Raji (cell line): ENCODE results near the gene MET.

Experiments
- POLR2A ChIP-seq: IDR thresholded peaks from 2 replicates; pipeline ENCODE4 v1.6.1; 2011; ENCODE audit warnings: low read depth, low read length, control low read depth; ENCODE audit not compliant: insufficient read depth

The MET gene

GRCh38 chr7:116802746-116803152 is 130.8 kb downstream of the MET start:
- no peak for TF ChIP-seq POLR2A

- no peak for TF ChIP-seq POLR2A
Observed at GRCh38 chr7:116804471-116804870, 132.5 kb downstream of the MET start.

DNA sequence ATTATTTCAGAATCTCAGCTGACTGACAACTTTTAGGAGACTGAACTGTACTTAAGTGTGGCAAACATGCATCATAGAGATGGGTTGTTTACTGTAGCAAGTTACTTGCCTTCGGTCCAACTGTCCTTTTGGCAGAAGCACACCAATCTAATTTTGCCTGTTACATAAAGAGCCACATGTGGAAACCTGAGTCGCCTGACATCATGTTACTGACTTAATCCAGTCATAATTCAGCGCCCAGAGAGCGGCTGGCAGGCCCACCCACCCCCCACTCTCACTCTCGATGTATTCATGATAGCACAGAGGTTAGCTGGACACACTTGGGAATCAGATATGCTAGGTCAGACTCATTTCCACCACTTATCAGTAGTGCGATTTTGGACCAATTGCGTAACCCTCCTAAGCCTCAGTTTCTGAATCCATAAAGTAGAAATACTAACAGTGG is 133.1 kb downstream of the MET start:
- TF ChIP-seq POLR2A, result no peak

DNA sequence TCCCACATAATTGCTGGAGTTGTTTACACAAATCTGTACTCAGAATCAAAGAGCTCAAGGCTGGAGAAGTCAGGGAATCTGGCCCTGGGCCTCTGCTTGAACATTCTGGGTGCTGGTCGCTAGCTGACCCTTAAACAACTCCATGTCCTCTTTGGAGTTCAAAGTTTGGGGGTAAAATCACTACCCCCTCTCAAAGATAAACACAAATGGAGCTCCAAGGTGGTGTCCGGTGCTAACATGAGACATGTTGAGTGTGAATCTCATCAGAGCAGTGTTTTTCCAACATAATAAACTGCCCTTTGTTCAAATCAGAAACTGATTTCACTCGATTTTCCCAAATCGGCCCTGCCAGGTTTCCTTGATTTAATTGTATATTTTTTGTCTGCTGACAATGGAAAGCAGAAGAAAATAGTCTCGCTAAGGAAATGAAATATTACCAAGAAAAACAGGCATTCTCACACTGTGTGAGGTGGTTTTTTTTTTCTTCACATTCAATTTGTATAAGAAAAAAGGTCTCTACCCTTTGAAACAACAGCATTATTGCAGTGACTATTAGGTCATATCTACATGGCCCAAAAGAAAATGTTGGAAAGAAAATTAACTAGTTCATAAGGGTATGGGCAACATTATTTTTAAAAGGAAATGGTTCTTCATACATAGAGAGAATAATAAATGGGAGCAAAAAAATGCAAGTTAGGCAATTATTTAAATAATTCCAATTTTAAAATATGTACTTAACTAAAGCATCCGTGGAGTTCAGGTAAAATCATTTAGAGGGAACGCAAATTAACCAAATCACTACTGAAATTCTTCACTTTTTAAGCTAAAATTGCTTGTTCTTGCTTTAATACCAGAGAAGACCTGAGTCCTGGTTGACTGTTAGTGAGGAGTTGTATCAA is 134.3 kb downstream of the MET start:
- no peak for TF ChIP-seq POLR2A

DNA sequence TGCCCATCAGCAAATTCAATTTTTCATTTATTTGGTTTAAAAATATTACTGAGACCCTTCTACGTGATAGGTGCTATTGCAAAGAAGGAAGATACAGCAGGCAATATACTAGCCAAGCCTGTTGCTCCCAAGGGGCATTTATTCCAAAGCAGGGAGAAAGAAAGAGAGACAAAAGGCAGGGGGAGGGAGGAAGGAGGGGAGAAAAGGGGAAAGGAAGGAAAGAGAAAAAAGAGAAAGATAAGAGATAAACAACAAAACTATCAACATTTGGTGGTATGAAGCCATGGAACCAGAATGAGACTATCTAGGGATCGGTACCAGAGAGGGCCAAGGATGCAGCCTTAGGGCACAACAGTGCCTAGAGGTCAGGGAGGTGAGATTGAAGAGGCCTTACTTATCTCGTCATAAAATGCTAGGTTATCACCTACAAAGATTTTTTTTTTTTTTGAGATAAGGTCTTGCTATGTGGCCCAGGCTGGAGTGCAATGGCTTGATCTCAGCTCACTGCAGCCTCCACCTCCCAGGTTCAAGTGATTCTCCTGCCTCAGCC is 135.1 kb downstream of the MET start:
- TF ChIP-seq POLR2A, result no peak

- no peak for TF ChIP-seq POLR2A
Observed at GRCh38 chr7:116809636-116810266, 137.8 kb downstream of the MET start.

DNA sequence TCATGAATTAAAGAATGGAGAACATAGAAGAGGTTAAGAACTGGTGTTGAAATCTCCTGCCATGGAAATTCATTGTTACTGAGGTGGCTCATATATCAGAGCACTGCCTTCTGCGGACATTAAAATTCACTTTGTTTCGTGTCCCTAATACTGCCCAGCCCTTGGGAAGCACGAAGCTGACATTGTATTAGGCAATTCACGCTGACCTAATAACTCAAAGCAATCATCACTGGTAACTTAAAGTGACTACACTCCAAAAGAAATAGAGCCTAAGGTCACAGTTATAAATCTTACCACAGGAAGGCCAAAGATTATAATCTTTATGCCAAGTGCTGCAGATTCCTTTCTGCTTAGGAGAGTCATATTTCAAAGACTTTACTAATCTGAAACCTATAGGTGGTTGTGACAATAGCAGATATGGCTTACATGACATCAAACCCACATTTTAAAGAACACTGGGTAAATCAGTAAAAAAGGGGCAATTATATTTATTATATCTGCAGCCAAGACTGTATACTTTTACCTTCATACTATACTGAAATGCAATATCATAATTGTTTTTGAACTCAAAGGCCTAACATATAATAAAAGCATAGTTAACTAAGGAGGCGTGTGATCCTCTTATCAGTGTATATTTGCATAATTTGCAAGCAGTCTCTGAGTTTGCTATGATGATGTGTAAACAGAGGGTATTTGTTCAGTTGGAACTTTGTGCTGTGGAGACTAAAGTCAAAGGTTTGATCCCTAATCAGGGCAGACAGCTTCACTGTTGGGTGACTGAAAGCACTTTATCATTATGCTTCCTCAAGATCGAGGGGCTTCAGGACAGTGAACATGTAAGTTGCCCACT is 138.5 kb downstream of the MET start:
- no peak for TF ChIP-seq POLR2A

DNA sequence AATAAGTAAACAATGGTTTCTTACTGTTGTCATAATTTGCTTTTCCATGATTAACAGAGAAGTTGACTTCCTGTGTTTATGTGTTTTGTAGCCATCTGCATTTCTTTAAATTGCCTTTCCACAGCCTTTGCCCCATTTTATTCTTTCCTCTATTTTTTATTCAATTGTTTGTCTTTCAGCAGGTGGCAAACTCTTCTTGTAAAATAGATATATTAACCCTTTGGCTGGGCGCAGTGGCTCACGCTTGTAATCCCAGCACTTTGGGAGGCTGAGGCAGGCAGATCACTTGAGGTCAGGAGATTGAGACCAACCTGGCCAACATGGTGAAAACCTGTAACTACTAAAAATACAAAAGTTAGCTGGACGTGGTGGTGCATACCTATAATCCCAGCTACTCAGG is 139.8 kb downstream of the MET start:
- TF ChIP-seq POLR2A, result no peak

GRCh38 chr7:116812860-116813259 is 140.9 kb downstream of the MET start:
- TF ChIP-seq POLR2A, result no peak

DNA sequence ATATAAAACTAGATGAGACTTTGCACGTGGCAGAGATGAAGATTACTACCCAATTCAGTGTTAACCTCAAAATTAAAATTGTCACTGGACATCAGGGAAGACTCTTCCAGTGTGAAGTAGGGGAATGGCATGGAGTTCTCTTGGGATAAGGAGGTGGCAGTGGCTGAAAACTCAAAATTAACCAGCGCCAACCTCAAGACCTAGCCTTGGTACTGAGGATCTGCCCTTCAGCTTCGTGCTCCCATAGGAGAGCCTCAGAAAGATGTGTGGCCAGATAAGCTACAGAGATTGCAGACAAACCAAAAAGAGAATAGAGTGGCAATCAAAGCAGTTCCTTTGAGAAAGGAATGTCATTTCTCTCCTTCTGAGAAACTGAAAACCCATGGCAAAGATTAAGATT is 143.0 kb downstream of the MET start:
- no peak for TF ChIP-seq POLR2A

GRCh38 chr7:116820149-116820548 is 148.2 kb downstream of the MET start:
- no peak for TF ChIP-seq POLR2A

DNA sequence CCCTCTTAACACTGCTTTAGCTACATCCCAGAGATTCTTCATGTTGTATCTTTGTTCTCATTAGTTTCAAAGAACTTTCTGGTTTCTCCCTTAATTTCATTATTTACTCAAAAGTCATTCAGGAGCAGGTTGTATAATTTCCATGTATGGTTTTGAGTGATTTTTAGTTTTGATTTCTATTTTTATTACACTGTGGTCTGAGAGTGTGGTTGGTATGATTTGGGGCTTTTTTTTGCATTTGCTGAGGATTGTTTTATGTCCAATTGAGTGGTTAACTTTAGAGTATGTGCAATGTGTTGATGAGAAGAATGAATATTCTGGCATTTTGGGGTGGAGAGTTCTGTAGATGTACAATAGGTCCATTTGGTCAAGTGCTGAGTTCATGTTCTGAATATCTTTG is 152.5 kb downstream of the MET start:
- TF ChIP-seq POLR2A, result no peak

DNA sequence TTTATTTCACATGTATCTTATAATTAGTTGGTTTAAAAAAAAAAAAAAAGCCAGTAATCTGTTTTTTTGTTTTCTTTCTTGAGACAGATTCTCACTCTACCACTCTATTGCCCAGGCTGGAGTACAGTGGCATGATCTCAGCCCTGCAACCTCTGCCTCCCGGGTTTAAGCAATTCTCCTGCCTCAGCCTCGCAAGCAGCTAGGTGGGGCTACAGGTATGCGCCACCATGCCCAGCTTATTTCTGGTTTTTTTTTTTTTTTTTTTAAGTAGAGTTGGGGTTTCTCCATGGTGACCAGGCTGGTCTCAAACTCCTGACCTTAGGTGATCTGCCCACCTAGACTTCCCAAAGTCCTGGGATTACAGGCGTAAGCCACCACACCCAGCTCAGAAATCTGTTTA is 156.3 kb downstream of the MET start:
- no peak for TF ChIP-seq POLR2A

DNA sequence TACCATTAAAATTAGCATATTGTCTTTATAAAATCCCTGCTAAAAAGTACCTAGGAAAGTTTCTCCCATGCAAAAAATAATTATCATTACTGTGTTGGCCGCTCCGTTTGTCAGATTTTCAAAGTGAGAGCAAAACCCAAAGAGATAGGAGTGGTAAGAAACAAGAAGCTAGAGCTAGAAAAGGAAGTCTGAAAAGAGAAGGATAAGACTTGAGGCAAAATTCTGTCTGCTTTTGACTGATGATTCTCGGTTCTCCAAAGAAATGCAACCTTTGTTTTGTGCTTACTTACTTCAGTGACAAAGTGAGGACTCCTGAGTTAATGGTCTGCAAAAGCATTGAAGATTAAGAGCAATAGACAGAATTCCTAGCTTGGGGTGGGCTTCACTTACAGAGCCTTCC is 157.0 kb downstream of the MET start:
- no peak for TF ChIP-seq POLR2A

DNA sequence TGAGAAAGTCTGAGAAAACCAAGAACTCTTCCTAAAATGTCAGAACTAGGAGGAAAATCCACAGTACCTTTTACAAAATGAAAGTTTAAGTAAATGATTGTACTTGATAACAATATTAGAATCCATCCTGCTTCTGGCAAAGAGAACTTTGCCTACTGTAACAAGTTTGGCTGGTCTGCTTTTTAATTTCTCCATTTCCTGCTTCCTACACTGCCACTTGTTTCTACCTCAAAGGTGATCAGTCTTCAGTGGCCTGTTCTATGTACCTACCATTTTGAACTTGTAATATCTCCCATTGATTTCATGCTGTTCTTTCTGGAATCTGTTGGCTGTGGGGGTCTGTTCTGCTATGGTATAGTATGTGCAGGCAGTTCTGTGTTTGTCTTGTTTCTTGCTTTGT is 157.5 kb downstream of the MET start:
- TF ChIP-seq POLR2A, result no peak
